GM19023 (cell line): ENCODE data around the gene RNF220.
"Not testable (repeated sequence)": the region's sequence is repeated elsewhere in the genome, so short reads cannot be mapped to it uniquely, and the experiment has no call there.

Experiments used
- ATAC-seq: cut with Tn5 transposase; IDR thresholded peaks from one replicate; pipeline ENCODE4 v1.9.1; 2021; ENCODE audit warnings: mild to moderate bottlenecking, moderate library complexity; ENCODE audit not compliant: unreplicated experiment

The RNF220 gene

DNA sequence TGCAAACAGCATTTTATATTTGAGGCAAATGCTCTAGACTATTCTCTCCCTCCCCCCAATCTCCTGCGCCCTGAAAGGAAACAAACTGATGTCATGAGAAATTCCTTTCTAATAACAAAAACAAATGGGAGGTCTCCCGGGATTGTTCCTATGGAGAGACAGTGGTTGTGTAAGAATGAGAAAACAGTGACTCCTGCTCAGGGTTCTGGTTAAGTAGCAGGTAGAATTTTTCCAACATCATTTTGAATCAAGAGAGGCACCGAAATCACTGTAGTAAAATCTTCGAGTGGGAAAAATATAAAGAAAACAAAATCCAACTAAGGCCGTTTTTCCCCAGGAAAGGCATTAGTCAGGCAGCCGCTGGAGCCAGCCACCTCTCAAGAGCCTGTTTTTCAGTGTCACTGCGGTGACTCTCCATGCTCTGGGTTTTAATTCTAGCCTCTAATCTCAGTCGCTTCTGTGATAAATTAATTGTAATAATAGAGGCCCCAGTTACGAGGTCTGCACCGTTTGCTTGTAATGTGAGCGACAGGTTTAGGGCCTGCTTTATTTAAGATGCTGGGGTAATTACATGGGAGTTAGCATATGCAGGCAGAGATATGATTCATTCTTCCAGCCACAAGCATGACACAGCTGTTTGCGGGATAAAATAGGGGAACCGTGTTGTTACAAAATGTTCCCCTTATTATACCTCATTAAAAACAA lies 80.3 kb downstream of the RNF220 start:
- ATAC-seq = no peak

DNA sequence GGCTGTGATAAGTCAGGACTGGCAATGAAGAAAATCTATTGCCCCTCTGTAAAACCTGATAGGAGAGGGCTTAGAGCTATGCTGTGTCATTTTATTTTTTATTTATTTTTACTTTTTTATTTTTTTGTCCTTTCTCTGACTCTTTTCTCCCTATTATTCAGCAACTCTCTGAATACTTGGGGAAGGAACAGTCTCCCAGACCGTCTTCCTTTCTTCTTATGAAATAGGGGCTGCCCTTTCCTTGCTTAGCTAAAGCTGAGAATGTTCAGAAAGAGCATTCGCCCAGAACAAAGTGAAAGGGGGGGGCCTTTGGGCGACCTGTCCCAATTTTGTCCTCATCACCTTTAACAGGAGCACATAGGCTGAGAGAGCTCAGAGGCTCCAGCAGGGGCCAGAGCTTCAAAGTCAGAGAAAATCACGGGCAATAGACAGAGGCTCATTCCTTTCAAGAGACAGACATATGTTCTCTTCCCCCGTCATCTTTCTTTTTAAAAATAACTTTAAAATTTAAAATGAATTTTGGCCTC lies 80.9 kb downstream of the RNF220 start:
- no peak for ATAC-seq

DNA sequence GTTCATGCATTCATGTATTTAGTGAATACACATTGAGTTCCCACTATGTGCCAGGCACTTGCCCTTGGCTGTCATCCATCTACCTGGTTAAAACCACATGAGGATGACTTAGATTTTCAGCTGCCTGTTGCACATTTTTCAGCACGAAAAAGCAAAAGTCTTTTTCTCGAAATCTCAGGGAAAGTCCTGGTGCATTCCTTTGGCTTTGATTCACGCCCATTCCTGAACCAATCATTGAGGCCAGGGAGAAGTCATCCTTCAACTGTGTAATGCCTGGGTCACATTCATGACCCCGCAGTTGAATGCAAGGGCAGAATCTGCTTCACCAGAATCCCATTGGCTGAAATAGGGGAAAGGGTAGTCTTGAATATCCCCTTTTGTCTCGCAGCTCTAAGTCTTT lies 84.4 kb downstream of the RNF220 start:
- ATAC-seq = no peak

DNA sequence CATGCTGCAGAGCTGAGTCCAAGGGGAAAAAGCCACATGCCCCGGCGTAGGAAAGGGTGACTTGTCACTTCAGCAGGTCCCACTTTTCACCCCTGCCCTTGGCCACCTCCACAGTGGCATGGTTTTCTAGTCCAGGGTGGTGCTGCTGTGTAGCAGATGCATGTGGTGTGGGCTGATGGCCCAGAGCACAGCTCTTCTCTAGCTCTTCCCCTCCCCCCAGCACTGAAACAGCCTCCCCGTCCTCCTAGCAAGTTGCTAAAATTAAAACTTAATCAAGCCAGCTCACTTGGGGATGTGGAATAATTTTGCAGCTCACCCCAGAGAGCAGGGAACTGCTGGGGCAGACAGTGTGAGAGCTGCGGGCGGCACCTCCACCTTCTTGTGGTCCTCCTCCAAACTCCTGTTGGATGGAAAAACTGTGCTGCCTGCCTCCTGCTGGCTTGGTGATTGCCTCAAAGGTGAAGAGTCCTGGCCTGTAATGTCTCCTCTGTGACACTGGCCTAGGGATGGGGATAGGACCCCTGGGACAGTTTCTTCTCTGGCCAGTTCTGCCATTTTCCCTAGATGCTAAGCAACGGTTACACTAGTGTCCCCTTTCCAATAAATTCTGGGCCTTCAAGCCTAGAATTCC lies 91.6 kb downstream of the RNF220 start:
- no peak for ATAC-seq

DNA sequence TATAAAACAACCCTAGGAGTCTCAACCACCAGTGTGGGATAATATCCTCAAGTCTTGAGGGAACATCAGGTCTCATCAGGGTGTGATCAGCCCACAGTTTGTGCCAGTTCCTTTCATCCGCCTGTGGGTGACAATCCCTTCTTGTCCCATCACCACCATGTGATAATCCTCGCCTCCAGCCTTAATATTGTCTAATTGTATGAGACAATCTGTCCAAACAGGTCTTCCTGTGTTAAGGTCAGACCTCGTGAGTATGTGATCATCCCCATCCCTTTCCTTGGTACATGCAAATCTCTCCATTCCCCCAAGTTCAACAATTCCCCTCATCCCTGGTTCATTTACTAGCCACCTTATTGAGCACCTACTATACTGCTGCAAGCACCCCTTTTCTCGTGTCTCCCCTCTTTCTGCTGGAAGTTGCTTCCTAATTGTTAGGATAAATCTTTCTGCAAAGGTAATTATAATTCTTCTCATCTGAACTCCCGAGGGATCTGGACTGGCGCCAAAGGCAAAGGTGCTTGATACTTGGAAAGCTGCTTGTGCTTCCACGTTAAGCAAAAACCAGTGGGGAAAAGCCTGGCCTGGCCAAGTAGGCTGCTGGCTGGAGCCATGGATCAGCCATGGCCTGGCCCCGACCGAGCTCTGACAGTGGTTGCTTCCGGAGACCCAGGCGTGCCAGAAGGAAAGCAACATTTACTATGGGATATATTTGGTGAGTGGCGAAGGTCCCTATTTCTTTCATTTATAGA lies 92.5 kb downstream of the RNF220 start:
- no peak for ATAC-seq

DNA sequence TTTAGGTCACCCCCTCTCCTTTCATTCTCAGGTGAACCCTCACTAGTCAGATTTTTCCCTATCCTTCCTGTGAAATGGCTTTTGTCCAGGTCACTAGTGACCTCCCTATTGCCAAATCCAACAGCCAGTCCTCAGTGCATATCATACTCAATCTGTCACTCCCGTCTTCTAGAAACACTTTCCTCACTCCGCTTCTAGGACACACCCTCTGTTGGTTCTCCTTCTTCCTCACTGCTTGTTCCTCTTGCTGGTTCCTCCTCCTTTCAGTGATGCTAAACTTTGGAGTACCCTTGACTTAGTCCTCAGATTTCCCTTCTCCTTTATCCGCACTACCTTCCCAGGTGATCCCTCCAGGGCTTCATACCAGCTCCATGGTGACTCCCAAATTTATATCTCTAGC lies 94.3 kb downstream of the RNF220 start:
- ATAC-seq = no peak

DNA sequence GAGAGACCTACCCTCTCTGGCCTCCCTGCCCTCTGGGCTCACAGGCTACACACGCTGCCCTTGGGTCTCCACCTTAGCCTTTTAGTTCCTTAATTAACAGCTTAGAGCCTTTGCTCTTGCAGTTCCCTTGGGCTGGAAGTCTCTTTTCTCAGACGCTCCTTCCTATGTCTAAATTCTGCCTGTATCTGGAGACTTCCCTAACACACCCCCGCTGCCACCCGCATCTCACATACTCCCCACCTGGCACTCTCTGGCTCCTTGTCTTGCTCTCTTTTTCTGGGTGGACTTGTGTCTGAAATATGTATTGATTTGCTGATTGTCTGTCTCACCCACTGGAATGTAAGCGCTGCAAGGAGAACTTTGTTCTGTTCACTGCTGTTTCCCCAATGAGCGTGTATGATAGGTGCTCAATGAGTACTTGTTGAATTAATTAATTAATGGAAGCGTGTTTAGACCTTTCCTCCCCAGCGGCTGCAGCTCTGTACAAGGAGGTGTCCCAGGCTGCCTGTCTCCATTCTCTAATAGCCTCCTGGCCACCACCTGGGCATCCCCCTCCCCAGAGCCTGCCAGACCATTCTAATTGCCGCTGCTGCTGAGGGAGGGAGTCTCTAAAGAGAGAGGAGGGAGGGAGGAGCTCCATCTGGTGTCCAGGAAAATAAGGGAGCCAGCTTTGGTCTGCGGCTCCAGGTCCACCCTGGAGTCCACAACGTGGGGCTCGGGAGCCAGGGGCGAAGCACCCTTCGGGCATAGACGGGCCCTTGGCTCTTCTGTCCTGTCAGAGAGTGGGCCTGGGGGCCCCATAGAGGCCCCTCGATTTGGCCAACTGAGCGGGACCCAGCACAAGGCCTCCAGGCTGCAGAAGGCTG lies 95.4 kb downstream of the RNF220 start:
- ATAC-seq = no peak

DNA sequence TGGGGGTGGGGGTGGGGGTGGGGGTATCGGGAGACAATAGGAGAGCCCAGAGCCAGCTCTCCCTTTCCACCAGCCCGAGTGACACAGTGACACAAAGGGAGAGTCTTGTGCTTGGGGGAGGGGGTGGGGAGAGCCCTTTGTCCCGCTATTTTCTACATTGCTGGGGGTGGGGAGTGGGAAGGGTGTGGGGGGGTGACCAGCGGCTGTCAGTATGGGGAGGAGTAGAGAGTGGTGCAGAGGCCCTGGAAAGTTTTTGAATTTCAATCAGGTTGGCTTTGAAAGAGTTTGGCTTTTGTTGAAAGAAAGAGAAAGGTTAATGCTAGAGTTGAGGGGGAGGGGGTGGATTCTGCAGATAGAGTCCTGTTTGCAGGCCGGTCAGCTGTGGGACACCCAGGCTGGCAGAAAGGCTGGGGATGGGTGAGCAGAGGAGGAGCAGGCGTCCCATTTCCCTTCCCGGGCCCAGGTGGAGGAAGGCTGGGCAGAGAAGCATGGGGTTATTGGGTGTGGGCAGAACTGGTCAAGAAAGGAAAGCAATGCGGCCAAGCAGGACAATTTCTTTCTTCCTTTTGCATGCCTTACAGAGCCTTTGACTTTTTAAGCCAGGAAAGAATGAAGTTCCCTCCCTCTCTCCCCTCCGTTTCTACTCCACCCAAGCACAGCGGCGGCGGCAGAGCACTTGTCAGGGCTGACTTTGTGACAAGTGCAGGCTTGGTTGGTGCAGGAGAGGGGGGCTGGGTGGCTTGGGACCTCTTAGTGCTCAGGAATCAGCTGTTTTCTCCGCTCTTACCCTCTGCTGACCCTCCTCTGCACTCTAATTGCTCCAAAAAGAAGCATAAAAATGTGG lies 96.2 kb downstream of the RNF220 start:
- ATAC-seq = no peak

DNA sequence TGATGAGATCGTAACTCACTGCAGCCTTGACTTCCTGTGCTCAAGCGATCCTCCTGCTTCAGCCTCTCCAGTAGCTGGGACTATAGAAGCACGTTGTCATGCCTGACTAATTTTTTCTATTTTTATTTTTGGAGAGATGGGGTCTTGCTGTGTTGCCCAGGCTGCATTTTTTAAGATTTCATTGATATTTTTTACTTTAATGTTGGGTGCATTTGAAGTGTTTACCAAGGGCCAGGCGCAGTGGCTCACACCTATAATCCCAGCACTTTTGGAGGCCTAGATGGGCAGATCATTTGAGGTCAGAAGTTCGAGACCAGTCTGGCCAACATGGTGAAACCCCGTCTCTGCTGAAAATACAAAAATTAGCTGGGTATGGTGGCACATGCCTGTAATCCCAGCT lies 97.8 kb downstream of the RNF220 start:
- not testable (repeated sequence) for ATAC-seq

DNA sequence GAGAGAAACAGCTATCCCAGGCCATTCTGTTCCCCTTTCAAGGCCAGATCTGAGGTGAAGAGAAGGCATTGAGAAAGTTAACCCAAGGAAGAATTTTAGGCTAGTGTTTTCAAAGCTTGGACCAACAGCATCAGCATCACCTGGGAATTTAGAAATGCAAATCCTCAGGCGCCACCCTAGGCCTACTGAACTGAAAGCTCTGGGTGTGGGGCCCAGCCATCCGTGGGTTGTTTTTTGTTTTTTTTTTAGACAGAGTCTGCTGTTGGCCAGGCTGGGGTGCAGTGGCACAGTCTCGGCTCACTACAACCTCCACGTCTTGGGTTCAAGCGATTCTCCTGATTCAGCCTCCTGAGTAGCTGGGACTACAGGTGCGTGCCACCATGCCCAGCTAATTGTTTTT lies 98.6 kb downstream of the RNF220 start:
- no peak for ATAC-seq

DNA sequence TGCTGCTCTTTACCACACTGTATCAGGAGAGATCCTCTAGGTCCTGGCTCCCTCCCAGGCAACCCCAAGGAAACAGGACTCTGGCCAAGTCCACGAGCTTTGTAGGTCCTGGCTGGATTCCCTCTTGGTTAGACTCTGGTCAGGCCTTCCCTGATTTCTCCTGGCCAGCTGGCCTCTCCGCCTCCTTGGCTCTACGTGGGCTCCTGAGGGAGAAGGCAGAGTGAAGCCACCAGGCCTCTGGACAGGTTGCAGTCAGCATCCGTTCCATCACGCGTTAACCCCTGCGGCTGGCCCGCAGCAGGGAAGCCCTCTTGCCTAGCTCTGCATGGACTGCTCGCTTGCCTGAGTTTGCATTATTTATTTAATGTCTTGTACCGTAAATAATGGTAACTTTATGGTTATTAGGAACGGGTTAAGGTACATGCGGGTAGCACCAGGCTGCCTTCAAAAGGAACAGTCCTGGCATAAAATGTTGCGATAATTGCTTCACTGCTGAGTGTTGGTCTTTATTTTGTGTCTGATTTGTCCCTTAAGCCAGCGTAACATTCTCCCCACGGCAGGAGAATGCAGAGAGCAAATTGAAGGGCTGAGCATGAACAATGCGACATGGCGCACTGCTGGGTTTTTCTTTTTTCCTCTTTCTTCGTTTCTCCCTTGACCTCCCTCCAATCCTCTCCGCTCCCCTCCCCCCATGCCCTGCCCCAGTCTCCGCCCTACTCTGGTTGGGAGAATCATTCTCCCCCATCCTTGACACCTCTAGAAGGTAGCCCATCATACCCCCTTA lies 100.3 kb downstream of the RNF220 start:
- no peak for ATAC-seq

DNA sequence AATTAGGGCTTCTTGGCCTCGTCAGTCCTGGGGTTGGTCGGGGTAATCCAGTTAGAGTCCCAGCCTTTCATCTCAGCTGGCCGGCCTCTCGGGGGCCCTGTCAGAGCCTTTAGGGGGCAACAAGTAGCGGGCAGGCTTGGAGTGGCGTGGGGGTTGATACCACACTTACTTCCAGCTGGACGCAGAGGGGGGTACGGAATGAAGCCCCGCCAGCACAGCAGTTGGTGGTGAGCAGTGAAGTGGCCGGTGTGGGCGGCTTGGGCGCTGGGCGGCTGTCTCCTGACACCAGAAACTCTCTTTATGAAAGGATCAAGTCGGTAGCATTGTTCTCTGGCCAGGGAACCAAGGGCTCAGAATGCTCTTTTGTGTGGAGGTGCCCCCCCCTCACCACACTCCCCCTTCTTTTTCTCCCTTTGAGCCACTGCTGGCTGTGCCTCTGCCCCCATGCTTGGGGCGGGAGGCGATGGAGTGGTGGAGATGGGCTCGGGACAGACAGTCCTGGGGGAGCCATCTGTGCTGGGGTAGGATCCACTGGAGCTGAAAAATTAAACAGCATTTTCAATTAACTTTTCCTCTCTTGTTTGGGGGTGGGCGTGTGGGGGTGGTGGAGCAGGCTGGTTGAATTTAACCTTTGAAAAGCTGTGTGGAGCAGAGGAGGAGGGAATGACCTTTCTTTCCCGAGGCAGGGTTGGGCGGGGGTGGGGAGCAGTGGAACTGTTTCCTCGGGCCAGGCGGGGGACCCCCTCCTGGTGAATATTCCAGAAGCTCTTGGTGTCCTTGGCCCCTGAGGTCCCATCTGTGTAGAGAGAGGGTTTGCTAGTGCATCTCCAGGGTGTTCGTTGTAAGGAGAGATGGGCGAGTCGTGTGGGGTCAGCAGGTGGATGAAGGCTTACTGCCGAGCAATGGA lies 102.7 kb downstream of the RNF220 start:
- no peak for ATAC-seq

DNA sequence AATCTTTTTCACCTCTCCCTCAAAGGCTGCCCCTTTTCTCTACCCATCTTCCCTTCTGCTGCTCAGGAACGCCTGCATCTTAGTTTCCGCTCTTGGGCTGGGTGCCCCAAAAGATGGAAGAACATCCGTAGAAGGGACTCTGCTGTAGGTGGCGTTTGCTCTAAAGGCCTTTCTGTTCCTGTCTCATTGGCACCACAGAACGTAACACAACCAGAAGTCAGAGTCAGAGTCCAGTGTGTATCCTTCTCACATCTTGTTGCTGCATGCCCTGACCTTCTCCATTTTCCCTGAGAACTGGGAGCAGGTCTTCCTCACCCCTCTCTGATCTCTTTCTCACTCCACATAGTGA lies 103.3 kb downstream of the RNF220 start:
- ATAC-seq = no peak

DNA sequence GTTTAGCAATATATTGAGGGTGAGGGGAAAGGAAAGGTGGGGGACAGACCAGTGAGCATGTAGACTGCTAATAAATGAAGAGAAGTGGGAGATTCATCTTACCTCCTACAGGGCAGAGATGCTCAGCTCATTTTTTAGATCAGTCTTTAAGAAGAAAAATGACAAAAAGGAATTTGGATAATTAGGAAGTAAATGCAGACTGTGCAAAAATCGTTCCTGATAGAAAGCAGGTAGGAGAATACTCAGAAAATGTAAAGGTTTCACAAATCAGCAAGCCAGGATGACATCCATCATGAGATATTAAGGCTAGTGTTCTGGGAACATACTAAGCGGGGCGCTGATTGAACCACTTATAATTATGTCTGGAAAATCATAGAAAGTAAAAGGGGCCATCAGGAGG lies 106.3 kb downstream of the RNF220 start:
- no peak for ATAC-seq

DNA sequence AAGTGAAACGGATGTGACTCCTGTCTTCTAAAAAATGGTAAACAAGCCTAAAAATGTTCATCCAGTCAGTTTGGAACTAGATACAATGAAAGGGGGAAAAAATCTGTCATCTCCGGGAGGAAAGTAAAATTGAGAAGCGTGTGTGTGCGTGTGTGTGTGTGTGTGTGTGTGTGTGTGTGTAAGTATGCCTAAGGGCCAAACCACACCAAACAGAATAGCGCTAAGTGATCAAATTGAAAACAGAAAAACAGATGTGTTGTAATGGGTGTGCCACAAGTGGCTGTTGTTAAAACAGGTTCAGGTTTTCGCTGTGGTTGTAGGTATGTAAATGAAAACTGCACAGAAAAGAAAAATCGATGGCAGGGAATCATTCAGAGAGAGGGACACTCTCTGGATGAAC lies 106.7 kb downstream of the RNF220 start:
- ATAC-seq = no peak

DNA sequence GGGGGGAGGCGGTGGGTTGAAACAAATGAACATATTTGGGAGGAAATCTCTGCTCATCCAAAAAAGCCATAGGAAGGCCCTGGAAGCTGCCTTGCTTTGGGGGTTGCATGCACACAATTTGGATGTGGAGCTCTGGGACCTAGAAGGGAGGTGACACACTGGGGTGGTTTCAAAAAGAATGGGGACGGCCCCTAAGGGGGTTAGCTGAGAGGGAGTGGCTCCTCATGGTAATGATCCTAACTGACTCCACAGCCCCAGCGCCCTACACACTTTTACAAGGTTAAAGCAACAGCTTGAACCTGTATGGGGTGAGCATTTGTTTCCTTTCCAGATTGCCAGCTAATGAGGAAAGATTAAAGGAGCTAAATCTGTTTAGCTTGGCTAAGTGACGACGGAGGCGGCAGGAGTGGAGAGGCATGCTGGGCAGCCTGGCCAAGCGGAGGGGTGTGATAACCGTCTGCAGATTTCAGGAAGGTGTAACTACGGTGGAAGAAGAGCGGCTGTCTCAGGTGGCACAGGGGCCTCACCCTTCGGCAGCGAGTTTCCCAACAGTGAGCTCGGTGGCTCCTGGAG lies 107.3 kb downstream of the RNF220 start:
- no peak for ATAC-seq

DNA sequence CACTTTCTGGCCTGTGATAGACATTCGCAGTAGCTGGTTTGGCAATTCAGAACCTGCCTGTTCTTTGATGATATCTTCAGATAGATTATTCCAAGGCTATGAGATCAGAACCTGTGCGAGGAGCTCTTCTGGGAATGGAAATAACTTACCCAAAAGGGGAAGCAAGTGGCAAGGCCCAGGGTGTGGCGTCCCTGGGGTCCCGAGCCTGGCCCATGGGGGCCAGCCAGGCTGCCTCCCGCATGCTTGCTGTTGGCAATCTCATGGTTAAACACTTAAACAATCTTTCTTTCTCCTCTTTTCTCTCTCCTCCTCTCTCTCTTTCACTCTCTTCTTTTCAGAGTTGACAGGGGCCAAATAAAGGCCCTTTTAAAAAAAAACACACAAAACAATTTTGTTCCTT lies 108.1 kb downstream of the RNF220 start:
- ATAC-seq = no peak

DNA sequence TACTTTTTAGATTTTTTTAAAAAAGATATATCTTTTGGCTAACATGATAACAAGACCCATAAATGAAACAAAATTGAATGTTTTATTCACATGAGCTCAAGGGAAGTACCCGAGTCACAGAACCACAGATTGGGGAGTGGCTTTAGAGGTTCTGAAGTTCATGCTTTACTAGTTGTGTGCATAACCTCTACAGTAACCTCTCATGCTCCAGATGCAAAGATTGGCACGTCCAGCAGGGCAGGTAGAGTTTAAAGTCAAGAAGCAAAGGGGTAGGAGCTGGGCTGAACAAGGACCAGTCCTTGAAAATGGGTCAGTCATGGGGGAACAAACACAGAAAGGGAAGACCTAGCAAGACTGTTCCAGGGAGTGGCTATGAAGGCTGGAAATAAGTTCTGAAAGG lies 109.6 kb downstream of the RNF220 start:
- no peak for ATAC-seq
